Smooth muscle cell (in vitro differentiated cells): ENCODE measurements around the gene ZNF644. TPM values are rescaled to one million over a fixed set of nuclear protein-coding genes. Genes with fewer than 3 reads are reported as not detected.

Source experiments
- DNase-seq: peaks from one replicate; lab custom pipeline; 2025; ENCODE audit not compliant: unreplicated experiment; lab: John Stamatoyannopoulos, UW
- H2AFZ ChIP-seq: fragments of 200-600 bp; sonication (generic); 2 replicates; pipeline ENCODE4 v1.6.0; 2016; ENCODE audit warnings: antibody characterized with exemption, low read depth, mild to moderate bottlenecking
- H3F3A ChIP-seq: fragments of 200-600 bp; sonication (generic); 2 replicates; pipeline ENCODE4 v1.6.0; 2017; ENCODE audit warnings: antibody characterized with exemption, low read depth
- H3K27ac ChIP-seq: fragments of 200-600 bp; sonication (generic); 2 replicates; pipeline ENCODE4 v1.5.1; 2016; ENCODE audit warnings: low read depth, mild to moderate bottlenecking
- H3K27me3 ChIP-seq: fragments of 200-600 bp; sonication (generic); 2 replicates; pipeline ENCODE4 v1.6.1; 2016; ENCODE audit warnings: low read depth, mild to moderate bottlenecking
- H3K36me3 ChIP-seq: fragments of 200-600 bp; sonication (generic); 2 replicates; pipeline ENCODE4 v1.5.1; 2016; ENCODE audit warnings: low read depth
- H3K4me1 ChIP-seq: fragments of 200-600 bp; sonication (generic); 2 replicates; pipeline ENCODE4 v1.5.1; 2016; ENCODE audit warnings: low read depth
- H3K4me2 ChIP-seq: fragments of 200-600 bp; sonication (generic); 2 replicates; pipeline ENCODE4 v1.6.0; 2016; ENCODE audit warnings: mild to moderate bottlenecking
- H3K4me3 ChIP-seq: fragments of 200-600 bp; sonication (generic); 2 replicates; pipeline ENCODE4 v1.5.1; 2016; ENCODE audit warnings: mild to moderate bottlenecking
- H3K79me2 ChIP-seq: fragments of 200-600 bp; sonication (generic); 2 replicates; pipeline ENCODE4 v1.6.0; 2016; ENCODE audit warnings: low read depth, mild to moderate bottlenecking
- H3K9ac ChIP-seq: fragments of 200-600 bp; sonication (generic); 2 replicates; pipeline ENCODE4 v1.6.0; 2016; ENCODE audit warnings: low read depth
- H3K9me3 ChIP-seq: fragments of 200-600 bp; sonication (generic); replicated peaks from 2 replicates; pipeline ENCODE4 v1.5.1; 2016; ENCODE audit warnings: low read depth
- H4K20me1 ChIP-seq: fragments of 200-600 bp; sonication (generic); 2 replicates; pipeline ENCODE4 v1.6.0; 2016; ENCODE audit warnings: low read depth
- CTCF ChIP-seq: fragments of 200-600 bp; sonication (generic); IDR thresholded peaks from 2 replicates; pipeline ENCODE4 v1.5.1; 2017; ENCODE audit warnings: borderline replicate concordance, mild to moderate bottlenecking, antibody characterized with exemption; ENCODE audit not compliant: insufficient read depth, poor library complexity, severe bottlenecking
- WGBS: methylation state at CpG from one replicate; pipeline ENCODE4 v1.1.7; 2016; ENCODE audit warnings: low lambda C conversion rate; 5-methylcytosine and 5-hydroxymethylcytosine counted together
- polyA plus RNA-seq: library from polyadenylated mRNA; unstranded; fragments of >200 nt; fragmentation: Nextera tagmentation; extraction: Ambion mirVana; gene quantifications from 2 replicates; pipeline ENCODE4 v1.2.1, GENCODE V29; 2016
- total RNA-seq: library from RNA; depleted of rRNA; stranded (reverse); fragments of >200 nt; gene quantifications from 2 replicates; pipeline ENCODE4 v1.2.3, GENCODE V29; 2014

The ZNF644 gene
- total and polyA plus RNA-seq, 2 experiments from 2014 or later = 22.9 to 102 TPM

GRCh38 chr1:90973897-90974798, 47.7 kb downstream of the ZNF644 start:
- H3K4me2 ChIP-seq = peak overlapping the region; percentile 58
- H3K79me2 ChIP-seq = peaks cover 78% of the 10 kb centered on the region
- no peak overlapping the region for H3K4me3 ChIP-seq
- H3K9ac ChIP-seq = peak overlapping the region; percentile 44
- TF ChIP-seq CTCF = no peak
- peak overlapping the region; percentile 71 for H3K27ac ChIP-seq
- peaks cover 7% of the 10 kb centered on the region for H3K4me1 ChIP-seq
- H4K20me1 ChIP-seq = peaks cover 100% of the 10 kb centered on the region
- H3K9me3 ChIP-seq = no peaks in the 10 kb centered on the region
- DNase-seq = no peak
- H3F3A ChIP-seq = peaks cover 26% of the 10 kb centered on the region
- no peaks in the 10 kb centered on the region for H3K27me3 ChIP-seq
- WGBS = 68% methylated on average over 5 of the region's 5 CpGs
- no peak overlapping the region for H2AFZ ChIP-seq
- H3K36me3 ChIP-seq = peaks cover 5% of the 10 kb centered on the region

GRCh38 chr1:90970208-90970607, 51.6 kb downstream of the ZNF644 start:
- Histone ChIP-seq H3K4me1 (peaks cover 7% of the 10 kb centered on the region), H3K4me3 (no peak overlapping the region), H3K9ac (no peak overlapping the region), H3K27me3 (no peaks in the 10 kb centered on the region), H3K79me2 (peaks cover 79% of the 10 kb centered on the region), H3K9me3 (no peaks in the 10 kb centered on the region), H2AFZ (no peak overlapping the region), H3K27ac (no peak overlapping the region), H4K20me1 (peaks cover 99% of the 10 kb centered on the region), H3K4me2 (no peak overlapping the region), H3K36me3 (peaks cover 5% of the 10 kb centered on the region), H3F3A (peaks cover 23% of the 10 kb centered on the region)
- DNase-seq = no peak
- TF ChIP-seq CTCF = no peak
- WGBS = 89% methylated on average over 1 of the region's 1 CpG

DNA sequence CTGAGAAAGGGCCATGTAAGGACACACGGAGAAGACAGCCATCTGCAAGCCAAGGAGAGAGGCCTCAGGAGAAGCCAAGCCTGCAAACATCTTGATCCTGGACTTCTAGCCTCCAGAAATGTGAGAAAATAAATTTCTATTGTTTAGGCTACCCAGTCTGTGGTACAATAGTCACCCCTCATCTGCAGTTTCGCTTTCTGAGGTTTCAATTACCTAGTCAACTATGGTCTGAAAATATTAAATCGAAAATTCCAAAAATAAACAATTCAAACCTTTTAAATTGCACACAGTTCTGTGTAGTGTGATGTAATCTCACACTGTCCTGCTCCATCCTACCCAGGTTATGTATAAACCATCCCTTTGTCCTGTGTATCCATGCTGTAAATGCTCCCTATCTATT, 52.6 kb downstream of the ZNF644 start:
- H3K27ac ChIP-seq = no peak overlapping the region

More for the DNA sequence above, 52.6 kb downstream of the ZNF644 start:
- Histone ChIP-seq H2AFZ (no peak overlapping the region), H3K4me1 (no peaks in the 10 kb centered on the region), H3K79me2 (peaks cover 87% of the 10 kb centered on the region), H3K36me3 (peaks cover 5% of the 10 kb centered on the region), H3K4me2 (no peak overlapping the region), H3K4me3 (no peak overlapping the region), H3K9ac (no peak overlapping the region), H3K27me3 (no peaks in the 10 kb centered on the region), H3K9me3 (no peaks in the 10 kb centered on the region), H3F3A (peaks cover 15% of the 10 kb centered on the region), H4K20me1 (peaks cover 99% of the 10 kb centered on the region)
- no peak for DNase-seq
- WGBS = 94% methylated on average over 3 of the region's 3 CpGs
- no peak for TF ChIP-seq CTCF
